ENCODE measurements around the gene MED12. TPM values are rescaled to one million over a fixed set of nuclear protein-coding genes. Genes with fewer than 3 reads are reported as not detected.

MED12 gene
- total RNA-seq, result 39.3 TPM

GRCh38 chrX:71118032-71118984, at the start of gene MED12:
MED12 (plus strand) TSS chrX:71118596; CDS start chrX:71118755, 159 bp downstream.
- Histone ChIP-seq H3K27ac (peak within 1 kb of the TSS; percentile 71), H3K9me3 (no peaks in the 10 kb centered on the region), H3K4me3 (peak within 1 kb of the TSS; percentile 54 to 56), H3K27me3 (no peaks in the 10 kb centered on the region), H3K4me1 (peaks cover 16% of the 10 kb centered on the region), H3K36me3 (peaks cover 0 to 24% of the 10 kb centered on the region in 2 donors)
- peak in 1 of 2 donors; percentile 6 for TF ChIP-seq POLR2A (IDR thresholded peaks at IDR 0.05)
- no peak for TF ChIP-seq CTCF (IDR thresholded peaks at IDR 0.05)
- TF ChIP-seq POLR2AphosphoS5 (IDR thresholded peaks at IDR 0.05; ENCODE audit: insufficient read depth in 1 of 2, low read depth in 1 of 2), result peak in 1 of 2 donors; percentile 61
- DNase-seq (ENCODE audit: extremely low spot score in 2 of 2), result no peak
- intact Hi-C loops (cut with DNase I), result no loop called here

- Histone ChIP-seq H3K4me1 (peaks cover 14% of the 10 kb centered on the region), H3K36me3 (no peaks in the 10 kb centered on the region), H3K27ac (no peak overlapping the region), H3K27me3 (no peaks in the 10 kb centered on the region), H3K4me3 (no peak overlapping the region), H3K9me3 (no peaks in the 10 kb centered on the region)
- intact Hi-C loops (cut with DNase I), result no loop called here
- no peak for DNase-seq (ENCODE audit: extremely low spot score in 2 of 2)
- TF ChIP-seq POLR2AphosphoS5 (IDR thresholded peaks at IDR 0.05; ENCODE audit: insufficient read depth in 1 of 2, low read depth in 1 of 2) (no peak), POLR2A (IDR thresholded peaks at IDR 0.05) (no peak), CTCF (IDR thresholded peaks at IDR 0.05) (no peak)
Observed at GRCh38 chrX:71070531-71070930, 47.9 kb upstream of the MED12 start.

GRCh38 chrX:71081330-71082123, 36.9 kb upstream of the MED12 start:
- DNase-seq (ENCODE audit: extremely low spot score in 2 of 2), result no peak
- H3K27me3 ChIP-seq, result no peaks in the 10 kb centered on the region
- H3K27ac ChIP-seq, result no peak overlapping the region
- H3K9me3 ChIP-seq, result no peaks in the 10 kb centered on the region
- intact Hi-C loops (cut with DNase I), result no loop called here
- no peak overlapping the region for H3K4me3 ChIP-seq
- H3K36me3 ChIP-seq, result no peaks in the 10 kb centered on the region
- TF ChIP-seq POLR2AphosphoS5 (IDR thresholded peaks at IDR 0.05; ENCODE audit: insufficient read depth in 1 of 2, low read depth in 1 of 2) (no peak), POLR2A (IDR thresholded peaks at IDR 0.05) (no peak), CTCF (IDR thresholded peaks at IDR 0.05) (no peak)
- H3K4me1 ChIP-seq, result no peaks in the 10 kb centered on the region

GRCh38 chrX:71082124-71082647, 36.2 kb upstream of the MED12 start:
- no peaks in the 10 kb centered on the region for H3K4me1 ChIP-seq
- H3K9me3 ChIP-seq, result no peaks in the 10 kb centered on the region
- no peak overlapping the region for H3K27ac ChIP-seq
- no peak overlapping the region for H3K4me3 ChIP-seq
- no peak for DNase-seq (ENCODE audit: extremely low spot score in 2 of 2)
- intact Hi-C loops (cut with DNase I), result no loop called here
- H3K36me3 ChIP-seq, result no peaks in the 10 kb centered on the region
- no peaks in the 10 kb centered on the region for H3K27me3 ChIP-seq
- no peak for TF ChIP-seq POLR2AphosphoS5 (IDR thresholded peaks at IDR 0.05; ENCODE audit: insufficient read depth in 1 of 2, low read depth in 1 of 2)
- TF ChIP-seq CTCF (IDR thresholded peaks at IDR 0.05), result no peak
- TF ChIP-seq POLR2A (IDR thresholded peaks at IDR 0.05), result no peak
